ENCODE measurements around the gene PLCH1. TPM values are rescaled to one million over a fixed set of nuclear protein-coding genes. Genes with fewer than 3 reads are reported as not detected.
A peak's percentile ranks its signal among the peaks of the same experiment; 100 is the strongest.

The PLCH1 gene
- total RNA-seq, 1 donor = 11.7 TPM

DNA sequence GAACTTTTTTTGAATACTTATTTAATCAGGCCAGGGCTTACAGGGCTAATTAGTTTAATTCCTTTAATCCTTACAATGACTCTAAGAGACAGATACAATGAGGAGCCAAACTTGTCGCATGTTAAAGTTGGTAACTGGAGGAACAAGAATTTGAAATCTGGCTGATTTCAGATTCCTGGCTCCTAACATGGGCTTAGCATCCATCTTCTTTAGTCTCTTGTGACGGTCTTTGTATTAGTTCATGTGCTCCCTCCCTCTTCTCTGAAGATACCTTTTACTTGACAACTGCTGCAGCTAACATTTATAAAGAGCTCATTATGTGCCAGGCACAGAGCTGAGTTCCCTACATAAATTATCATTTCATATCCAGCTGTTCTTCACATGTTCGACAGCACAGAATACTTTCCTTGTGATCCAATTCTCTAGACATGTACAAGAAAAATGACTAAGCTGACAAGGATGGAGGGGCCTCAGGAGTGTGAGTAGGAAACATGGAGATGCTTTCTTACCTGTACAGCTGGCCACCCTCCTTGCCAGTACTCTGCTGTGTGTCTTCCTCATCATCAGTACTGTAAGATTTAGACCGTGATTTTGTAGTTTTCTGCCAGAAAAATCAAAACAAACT, 244.6 kb downstream of the PLCH1 start:
- H3K4me3 ChIP-seq (ENCODE audit: low read depth, low read length) = no peak overlapping the region
- TF ChIP-seq, protein P1, sequence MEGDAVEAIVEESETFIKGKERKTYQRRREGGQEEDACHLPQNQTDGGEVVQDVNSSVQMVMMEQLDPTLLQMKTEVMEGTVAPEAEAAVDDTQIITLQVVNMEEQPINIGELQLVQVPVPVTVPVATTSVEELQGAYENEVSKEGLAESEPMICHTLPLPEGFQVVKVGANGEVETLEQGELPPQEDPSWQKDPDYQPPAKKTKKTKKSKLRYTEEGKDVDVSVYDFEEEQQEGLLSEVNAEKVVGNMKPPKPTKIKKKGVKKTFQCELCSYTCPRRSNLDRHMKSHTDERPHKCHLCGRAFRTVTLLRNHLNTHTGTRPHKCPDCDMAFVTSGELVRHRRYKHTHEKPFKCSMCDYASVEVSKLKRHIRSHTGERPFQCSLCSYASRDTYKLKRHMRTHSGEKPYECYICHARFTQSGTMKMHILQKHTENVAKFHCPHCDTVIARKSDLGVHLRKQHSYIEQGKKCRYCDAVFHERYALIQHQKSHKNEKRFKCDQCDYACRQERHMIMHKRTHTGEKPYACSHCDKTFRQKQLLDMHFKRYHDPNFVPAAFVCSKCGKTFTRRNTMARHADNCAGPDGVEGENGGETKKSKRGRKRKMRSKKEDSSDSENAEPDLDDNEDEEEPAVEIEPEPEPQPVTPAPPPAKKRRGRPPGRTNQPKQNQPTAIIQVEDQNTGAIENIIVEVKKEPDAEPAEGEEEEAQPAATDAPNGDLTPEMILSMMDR (IDR thresholded peaks at IDR 0.05; ENCODE audit: insufficient read depth, low read depth, low read length) = no peak
- no peak for DNase-seq (ENCODE audit: low read depth)

DNA sequence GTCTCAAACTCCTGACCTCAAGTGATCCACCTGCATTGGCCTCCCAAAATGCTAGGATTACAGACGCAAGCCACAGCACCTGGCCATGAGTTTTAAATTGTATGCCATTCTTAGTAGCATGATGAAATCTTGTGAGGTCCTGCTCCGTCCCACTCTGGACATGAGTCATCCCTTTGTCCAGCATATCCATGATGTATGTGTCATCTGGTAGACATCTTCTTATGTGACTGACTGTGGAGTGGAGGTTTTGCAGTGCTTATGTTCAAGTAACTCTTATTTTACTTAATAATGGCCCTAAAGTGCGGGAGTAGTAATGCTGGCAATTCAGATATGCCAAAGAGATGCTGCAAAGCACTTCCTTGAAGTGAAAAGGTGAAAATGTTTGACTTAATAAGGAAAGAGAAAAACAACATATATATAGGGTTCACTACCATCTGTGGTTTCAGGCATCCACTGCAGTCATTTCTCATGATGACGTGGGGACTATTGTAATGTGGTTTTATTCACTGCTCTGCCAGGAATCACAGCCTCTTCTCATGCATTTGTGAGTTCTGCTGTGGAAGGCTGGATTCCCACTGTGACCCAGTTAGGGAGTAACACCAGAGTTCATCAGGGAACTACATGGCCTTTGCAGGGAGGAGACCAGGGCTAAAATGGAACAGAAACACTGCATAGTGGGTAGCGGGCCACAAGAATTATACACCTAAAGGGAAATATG, 246.8 kb downstream of the PLCH1 start:
- DNase-seq (ENCODE audit: low read depth) = peak; percentile 75
- no peak overlapping the region for H3K4me3 ChIP-seq (ENCODE audit: low read depth, low read length)
- TF ChIP-seq, protein P1 (IDR thresholded peaks at IDR 0.05; ENCODE audit: insufficient read depth, low read depth, low read length) = no peak

DNA sequence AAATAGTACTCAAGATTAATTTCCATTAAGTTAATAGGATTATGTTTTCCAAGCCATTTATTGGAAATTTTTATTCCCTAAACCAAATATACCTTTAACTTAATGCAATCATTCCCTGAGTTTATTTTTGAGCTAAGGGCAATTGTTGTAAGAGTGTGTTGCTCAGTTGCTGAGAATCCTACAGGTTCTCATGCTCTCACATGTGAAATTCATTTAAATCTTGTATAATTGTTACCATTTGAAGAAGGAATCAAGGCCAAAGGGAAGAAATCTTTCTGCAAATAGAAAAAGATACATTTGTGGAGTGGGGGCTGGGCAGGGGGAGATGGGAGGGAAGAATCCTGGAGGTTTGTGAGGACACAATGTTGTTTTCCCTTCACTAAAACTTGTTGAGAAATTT, 248.7 kb downstream of the PLCH1 start:
- H3K4me3 ChIP-seq (ENCODE audit: low read depth, low read length) = no peak overlapping the region
- TF ChIP-seq, protein P1 (IDR thresholded peaks at IDR 0.05; ENCODE audit: insufficient read depth, low read depth, low read length) = no peak
- DNase-seq (ENCODE audit: low read depth) = no peak

DNA sequence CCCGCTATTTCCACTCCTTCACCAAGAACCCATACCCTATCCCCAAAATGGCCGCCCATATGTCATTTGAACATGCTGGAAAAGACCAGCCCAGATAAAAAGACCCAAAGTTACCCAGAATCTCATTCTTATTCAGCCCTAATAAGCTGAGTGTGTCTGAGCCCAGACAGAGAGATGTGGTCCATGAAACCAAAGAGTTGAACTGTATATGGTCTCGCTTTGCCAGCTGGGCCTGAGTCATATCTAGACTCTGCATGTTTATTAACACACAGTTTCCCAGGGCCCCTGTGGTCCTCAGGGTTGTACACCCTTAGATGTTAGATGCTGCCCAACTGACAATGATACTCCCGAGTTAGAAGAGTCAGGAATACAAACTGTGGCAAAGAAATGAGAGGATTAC, 249.5 kb downstream of the PLCH1 start:
- DNase-seq (ENCODE audit: low read depth) = no peak
- TF ChIP-seq, protein P1 (IDR thresholded peaks at IDR 0.05; ENCODE audit: insufficient read depth, low read depth, low read length) = no peak
- H3K4me3 ChIP-seq (ENCODE audit: low read depth, low read length) = no peak overlapping the region

DNA sequence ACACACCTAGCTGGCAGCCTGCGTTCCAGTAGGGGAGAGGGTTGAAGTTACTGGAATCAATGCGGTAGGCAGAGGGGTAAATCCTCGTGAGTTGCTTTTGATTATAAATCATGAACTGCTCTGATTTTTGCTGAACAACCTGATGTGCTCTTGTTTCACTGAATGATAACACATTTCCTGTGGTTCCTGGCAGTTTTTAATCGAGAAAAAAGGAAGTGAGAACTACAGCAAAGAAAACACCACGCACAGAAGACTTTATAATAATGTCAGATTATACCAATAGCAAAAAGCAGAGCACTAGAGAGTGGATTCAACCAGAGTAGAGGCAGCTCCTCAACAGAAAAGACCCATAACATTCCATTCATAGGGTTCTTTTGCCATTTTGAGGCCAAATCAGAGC, 250.5 kb downstream of the PLCH1 start:
- H3K4me3 ChIP-seq (ENCODE audit: low read depth, low read length) = no peak overlapping the region
- TF ChIP-seq, protein P1 (IDR thresholded peaks at IDR 0.05; ENCODE audit: insufficient read depth, low read depth, low read length) = no peak
- DNase-seq (ENCODE audit: low read depth) = no peak

DNA sequence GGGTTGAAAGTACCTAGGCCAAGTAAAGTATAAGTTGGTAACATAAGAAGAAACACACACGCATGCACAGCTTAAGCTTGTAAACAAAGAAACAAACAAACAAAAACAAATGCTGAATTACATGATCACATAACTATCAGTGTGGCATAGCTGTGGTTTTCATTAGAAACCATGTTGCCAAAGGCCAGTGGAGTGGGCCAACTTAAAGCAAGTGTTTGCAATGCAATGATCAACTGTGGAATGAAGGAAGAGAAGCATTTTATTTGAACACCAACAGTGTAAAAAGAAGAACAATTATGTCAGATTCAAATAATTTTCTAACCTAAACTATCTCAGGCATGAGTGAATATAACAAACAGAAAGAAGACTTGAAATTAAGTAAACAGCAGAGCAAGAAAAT, 252.0 kb downstream of the PLCH1 start:
- H3K4me3 ChIP-seq (ENCODE audit: low read depth, low read length) = no peak overlapping the region
- TF ChIP-seq, protein P1 (IDR thresholded peaks at IDR 0.05; ENCODE audit: insufficient read depth, low read depth, low read length) = no peak
- no peak for DNase-seq (ENCODE audit: low read depth)
